NCI-H2196 treated with DMSO at 0.1 percent for 48 hours (cell line): Measurements from ENCODE around the gene NDFIP2.

ENCODE experiments used
- DNase-seq: peaks from one replicate; lab custom pipeline; 2025; ENCODE audit not compliant: unreplicated experiment; lab: John Stamatoyannopoulos, UW

The NDFIP2 gene

DNA sequence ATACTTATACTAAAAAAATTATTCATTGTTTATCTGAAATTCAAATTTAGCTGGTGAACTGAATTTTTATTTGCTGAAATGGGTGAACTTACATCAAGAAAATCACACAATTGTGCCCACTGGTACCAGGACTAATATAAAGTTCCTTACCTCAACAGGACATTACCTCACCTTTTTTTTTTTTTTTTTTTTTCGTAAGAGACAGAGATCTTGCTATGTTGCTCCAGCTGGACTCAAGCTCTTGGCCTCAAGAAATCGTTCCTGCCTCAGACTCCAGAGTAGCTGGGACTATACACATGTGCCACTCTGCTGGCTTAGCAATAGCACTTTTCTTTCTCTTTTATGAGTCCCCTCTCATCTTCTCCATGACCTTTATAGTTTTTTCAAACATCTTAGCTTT is 22.5 kb upstream of the NDFIP2 start:
- DNase-seq, result no peak

- no peak for DNase-seq
These were observed 21.0 kb upstream of the NDFIP2 start for GRCh38 chr13:79459906-79460305.

DNA sequence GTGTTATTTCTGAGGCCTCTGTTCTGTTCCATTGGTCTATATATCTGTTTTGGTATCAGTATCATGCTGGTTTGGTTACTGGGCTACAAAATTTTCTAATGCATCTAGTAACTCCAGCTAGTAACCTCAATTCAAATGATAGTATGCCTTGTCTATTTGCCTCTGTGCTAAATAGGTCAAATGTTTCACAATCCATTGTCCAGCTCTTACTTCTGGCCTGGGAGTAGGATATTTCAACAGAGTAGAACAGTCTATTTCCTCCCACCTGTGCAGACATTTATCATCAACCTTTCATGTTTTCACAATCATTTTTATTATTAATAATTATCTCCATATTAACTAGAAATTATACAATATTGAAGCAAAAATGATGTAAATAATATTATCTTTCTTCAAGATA is 18.1 kb upstream of the NDFIP2 start:
- DNase-seq, result no peak

GRCh38 chr13:79463604-79464003 is 17.4 kb upstream of the NDFIP2 start:
- no peak for DNase-seq

GRCh38 chr13:79466872-79467271 is 14.1 kb upstream of the NDFIP2 start:
- no peak for DNase-seq

- no peak for DNase-seq
These were observed 12.6 kb upstream of the NDFIP2 start for GRCh38 chr13:79468402-79468801.

DNA sequence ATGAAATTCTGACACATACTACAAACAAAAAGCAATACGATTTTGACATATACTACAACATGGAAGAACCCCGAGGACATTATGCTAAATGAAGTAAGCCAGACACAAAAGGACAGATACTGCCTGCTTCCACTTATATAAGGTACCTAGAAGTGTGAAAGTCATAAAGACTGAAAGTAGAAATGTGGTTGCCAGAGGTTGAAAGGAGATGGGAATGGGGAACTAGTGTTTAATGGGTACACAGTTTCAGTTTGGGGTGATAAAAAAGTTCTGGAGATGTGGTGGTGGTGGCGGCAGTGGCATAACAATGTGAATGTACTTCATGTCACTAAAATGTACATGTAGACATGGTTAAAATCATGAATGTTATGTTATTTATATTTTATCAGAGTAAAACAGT is 12.1 kb upstream of the NDFIP2 start:
- no peak for DNase-seq

GRCh38 chr13:79469608-79470007 is 11.3 kb upstream of the NDFIP2 start:
- no peak for DNase-seq

- DNase-seq, result no peak
These were observed 10.3 kb upstream of the NDFIP2 start for GRCh38 chr13:79470666-79471065.

- no peak for DNase-seq
These were observed 5.4 kb upstream of the NDFIP2 start for GRCh38 chr13:79475569-79475968.

DNA sequence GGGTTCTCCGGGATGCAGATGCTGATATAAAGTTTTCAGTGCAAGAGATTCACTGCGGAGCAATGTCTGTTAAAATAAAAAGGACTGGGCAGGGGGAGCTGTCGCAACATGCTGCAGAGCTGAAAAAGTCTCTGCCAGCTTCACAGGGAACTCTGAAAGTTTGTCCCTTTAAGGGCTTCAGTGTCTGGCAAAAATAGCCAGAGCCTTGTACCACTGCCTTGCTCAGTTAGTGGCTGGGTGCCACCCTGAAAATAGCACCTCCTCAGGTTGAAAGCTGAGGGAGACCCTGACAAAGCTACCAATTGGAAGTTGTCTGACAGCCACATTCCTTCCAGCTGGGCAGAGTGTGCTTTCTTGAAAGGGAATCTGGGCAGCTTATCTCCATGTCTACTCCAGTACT is 3.0 kb upstream of the NDFIP2 start:
- no peak for DNase-seq

- DNase-seq, result no peak
These were observed 1.1 kb upstream of the NDFIP2 start for GRCh38 chr13:79479882-79480281.

DNA sequence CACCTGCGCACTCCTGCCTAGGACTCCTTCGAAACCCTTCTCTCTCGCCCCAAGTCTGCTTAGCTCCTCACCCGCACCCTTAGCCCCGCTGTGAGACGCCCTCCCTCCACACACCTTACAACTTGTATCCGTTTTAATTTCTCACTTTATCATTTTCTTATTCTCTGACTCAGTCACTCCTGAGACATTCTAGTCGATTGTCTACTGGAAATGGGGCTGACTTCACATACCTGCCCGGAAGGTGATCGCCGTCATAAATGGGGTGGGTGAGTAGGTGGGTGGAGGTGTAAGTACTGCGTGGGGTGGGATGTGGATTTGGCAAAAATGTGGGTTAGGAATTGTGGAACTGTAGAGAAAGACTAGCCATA is 714 bp downstream of the NDFIP2 start:
- DNase-seq, result no peak

GRCh38 chr13:79482281-79482970 is 1.5 kb downstream of the NDFIP2 start:
- DNase-seq, result no peak

DNA sequence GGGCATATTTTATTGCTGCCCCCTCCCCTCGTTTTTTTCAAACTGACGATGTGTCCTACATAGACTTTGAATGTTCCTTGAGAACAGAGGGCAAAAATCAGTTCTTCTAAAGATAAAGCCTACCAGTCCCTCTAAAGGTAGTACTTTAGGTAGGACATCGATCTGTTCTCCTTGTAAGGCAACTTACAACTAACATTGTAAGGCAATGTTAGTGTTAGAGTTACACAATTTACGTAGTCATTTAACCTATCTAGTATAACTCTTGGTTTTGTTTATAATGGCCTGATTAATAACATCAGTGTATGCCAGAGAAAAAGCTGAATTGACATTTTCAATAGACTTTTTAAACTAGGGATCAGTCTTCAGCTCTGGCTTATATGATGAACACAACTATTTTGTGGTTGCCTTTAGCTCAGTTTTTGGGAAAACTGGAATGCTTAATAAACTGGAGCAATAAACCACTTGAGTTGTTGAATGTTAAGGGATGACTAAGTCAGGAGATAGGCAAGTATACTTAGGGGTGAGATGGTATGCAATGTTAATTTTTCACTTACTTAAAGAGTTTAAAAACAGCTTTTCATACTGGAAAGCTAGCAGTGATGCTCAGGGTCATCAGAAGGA is 2.2 kb downstream of the NDFIP2 start:
- no peak for DNase-seq

- no peak for DNase-seq
These were observed 4.3 kb downstream of the NDFIP2 start for GRCh38 chr13:79485014-79485811.

GRCh38 chr13:79486433-79487188 is 5.7 kb downstream of the NDFIP2 start:
- no peak for DNase-seq

DNA sequence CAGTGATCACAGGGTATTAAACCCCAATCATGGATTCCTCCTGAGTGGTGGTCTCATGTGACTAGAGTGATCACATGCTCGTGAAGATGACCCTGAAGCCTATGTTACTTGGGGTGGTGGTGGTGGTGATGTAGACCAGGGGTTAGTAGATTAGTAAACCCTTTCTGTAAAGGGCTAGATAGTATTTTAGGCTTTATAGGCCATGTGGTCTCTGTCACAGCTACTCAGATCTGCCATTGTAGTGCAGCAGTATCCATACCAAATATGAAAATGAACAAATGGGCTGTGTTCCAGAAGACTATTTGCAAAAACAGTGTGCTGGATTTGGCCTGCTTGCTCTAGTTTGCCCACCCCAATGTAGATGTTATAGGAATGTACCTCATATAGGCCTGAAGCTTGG is 9.4 kb downstream of the NDFIP2 start:
- no peak for DNase-seq

- no peak for DNase-seq
These were observed 9.9 kb downstream of the NDFIP2 start for GRCh38 chr13:79490824-79491223.

DNA sequence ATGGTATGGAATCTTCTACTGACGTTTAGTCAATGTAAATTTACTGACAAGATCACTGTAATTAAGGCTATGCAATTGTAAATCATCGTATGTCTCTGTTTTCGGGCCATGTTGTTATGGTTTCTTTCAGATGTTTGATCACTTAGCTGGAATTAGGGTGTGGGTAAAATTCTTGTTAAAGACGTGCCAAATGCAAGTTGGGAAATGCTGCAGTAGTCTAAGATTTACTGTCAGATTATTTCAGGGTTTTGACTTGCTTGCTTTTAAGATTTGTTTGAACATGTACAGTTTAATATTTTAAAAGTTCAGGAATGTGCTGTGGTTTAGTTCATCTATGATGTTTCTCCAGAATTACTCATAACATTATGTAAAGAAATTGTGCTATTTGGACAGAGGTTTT is 10.8 kb downstream of the NDFIP2 start:
- no peak for DNase-seq

- no peak for DNase-seq
These were observed 11.4 kb downstream of the NDFIP2 start for GRCh38 chr13:79492313-79492798.
